MCF 10A (cell line): ENCODE data around the gene DENND2C. TPM values are rescaled to one million over a fixed set of nuclear protein-coding genes. Genes with fewer than 3 reads are reported as not detected.

Experiments
- BruUV-seq: library from RNA; stranded (reverse); fragments of 400-500 nt; replicated peaks from 2 replicates; lab custom pipeline; 2021; lab: Mats Ljungman, UMichigan
- CTCF ChIA-PET: fragments of 300-600 bp; sonication (Branson Sonifier 250); formaldehyde crosslinking; extraction: SDS; loops from one replicate; lab custom pipeline; 2021; ENCODE audit warnings: antibody characterized with exemption, inconsistent platforms; lab: Yijun Ruan, JAX
- POLR2A ChIA-PET: fragments of 300-600, 350-650 bp; sonication (Branson Sonifier 250); formaldehyde crosslinking; extraction: SDS; loops from one replicate; lab custom pipeline; 2020; ENCODE audit warnings: antibody characterized with exemption, inconsistent platforms; lab: Yijun Ruan, JAX
- DNase-seq: peaks from one replicate; pipeline ENCODE4 v3.0.0-alpha.2; 2018; ENCODE audit not compliant: unreplicated experiment
- H3K27ac Mint-ChIP-seq: one replicate; pipeline ENCODE4 v1.8.0; 2022; ENCODE audit warnings: mild to moderate bottlenecking, low read depth, mixed read lengths; ENCODE audit not compliant: unreplicated experiment
- H3K27me3 Mint-ChIP-seq: one replicate; pipeline ENCODE4 v1.8.0; 2022; ENCODE audit warnings: mixed read lengths; ENCODE audit not compliant: insufficient read depth, unreplicated experiment
- H3K36me3 Mint-ChIP-seq: one replicate; pipeline ENCODE4 v1.8.0; 2022; ENCODE audit warnings: mild to moderate bottlenecking, moderate library complexity, mixed read lengths; ENCODE audit not compliant: insufficient read depth, unreplicated experiment
- H3K4me1 Mint-ChIP-seq: one replicate; pipeline ENCODE4 v1.8.0; 2022; ENCODE audit warnings: mixed read lengths; ENCODE audit not compliant: insufficient read depth, unreplicated experiment
- H3K4me3 Mint-ChIP-seq: one replicate; pipeline ENCODE4 v1.8.0; 2022; ENCODE audit warnings: mild to moderate bottlenecking, moderate library complexity, mixed read lengths; ENCODE audit not compliant: unreplicated experiment
- H3K9me3 Mint-ChIP-seq: one replicate; pipeline ENCODE4 v1.8.0; 2022; ENCODE audit warnings: mixed read lengths; ENCODE audit not compliant: unreplicated experiment
- intact Hi-C: fragments of 100-400 bp; cut with micrococcal nuclease; formaldehyde crosslinking; loops from 2 replicates; pipeline ENCODE4 v1.14.1; 2022
- total RNA-seq: library from RNA; stranded (reverse); gene quantifications from 2 replicates; pipeline ENCODE4 v1.2.3, GENCODE V29; 2022
- TF ChIP-seq, protein P1 (sequence below): fragments of 200-600 bp; IDR thresholded peaks from one replicate; pipeline ENCODE4 v1.8.0; 2022; ENCODE audit warnings: antibody characterized with exemption, mild to moderate bottlenecking; ENCODE audit not compliant: unreplicated experiment

DENND2C gene
- total RNA-seq, 1 experiment from 2014 or later = 5.8 TPM

DNA sequence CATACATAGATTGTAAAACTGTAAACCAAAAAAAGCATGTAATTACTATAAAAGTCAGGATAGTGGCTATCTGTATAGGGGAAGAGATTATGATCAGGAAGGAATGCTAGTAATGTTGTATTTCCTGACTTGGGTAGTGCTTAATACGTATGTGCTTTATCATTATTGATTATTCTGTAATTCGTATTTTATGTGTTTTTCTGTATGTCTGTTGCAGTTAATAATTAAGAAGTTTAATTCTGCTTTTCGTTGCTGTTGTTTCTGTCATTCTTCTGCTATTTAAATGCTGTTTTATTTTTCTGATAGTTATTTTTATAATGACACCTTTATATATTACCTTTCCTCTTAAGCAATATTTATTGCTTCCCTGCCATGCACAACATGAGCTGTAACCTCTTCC, 129.6 kb downstream of the DENND2C start:
- Mint-ChIP-seq H3K27me3 (no peaks in the 10 kb centered on the region), H3K4me3 (no peak overlapping the region), H3K4me1 (no peaks in the 10 kb centered on the region), H3K36me3 (no peaks in the 10 kb centered on the region), H3K9me3 (no peaks in the 10 kb centered on the region), H3K27ac (no peak overlapping the region)
- CTCF ChIA-PET = no interaction called here
- no peak for DNase-seq
- intact Hi-C loops = no loop called here
- TF ChIP-seq, protein P1, sequence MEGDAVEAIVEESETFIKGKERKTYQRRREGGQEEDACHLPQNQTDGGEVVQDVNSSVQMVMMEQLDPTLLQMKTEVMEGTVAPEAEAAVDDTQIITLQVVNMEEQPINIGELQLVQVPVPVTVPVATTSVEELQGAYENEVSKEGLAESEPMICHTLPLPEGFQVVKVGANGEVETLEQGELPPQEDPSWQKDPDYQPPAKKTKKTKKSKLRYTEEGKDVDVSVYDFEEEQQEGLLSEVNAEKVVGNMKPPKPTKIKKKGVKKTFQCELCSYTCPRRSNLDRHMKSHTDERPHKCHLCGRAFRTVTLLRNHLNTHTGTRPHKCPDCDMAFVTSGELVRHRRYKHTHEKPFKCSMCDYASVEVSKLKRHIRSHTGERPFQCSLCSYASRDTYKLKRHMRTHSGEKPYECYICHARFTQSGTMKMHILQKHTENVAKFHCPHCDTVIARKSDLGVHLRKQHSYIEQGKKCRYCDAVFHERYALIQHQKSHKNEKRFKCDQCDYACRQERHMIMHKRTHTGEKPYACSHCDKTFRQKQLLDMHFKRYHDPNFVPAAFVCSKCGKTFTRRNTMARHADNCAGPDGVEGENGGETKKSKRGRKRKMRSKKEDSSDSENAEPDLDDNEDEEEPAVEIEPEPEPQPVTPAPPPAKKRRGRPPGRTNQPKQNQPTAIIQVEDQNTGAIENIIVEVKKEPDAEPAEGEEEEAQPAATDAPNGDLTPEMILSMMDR = no peak
- no TSS peak for BruUV-seq
- POLR2A ChIA-PET = interaction anchor here (1.0 kb wide), 1 partner anchor 30 kb away, joined by 3 read pairs; the partner anchor contains the start of gene TRIM33

DNA sequence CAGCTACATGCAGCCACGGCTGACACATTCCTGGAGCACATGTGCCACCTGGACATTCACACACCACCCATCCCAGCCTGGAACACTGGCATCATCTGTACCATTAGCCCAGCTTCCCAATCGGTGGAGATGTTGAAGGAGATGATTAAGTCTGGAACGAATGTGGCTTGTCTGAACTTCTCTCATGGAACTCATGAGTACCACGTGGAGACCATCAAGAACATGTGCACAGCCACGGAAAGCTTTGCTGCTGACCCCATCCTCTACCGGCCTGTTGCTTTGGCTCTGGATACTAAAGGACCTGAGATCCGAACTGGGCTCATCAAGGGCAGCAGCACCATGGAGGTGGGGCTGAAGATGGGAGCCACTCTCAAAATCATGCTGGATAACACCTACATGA, 133.8 kb downstream of the DENND2C start:
- POLR2A ChIA-PET = interaction anchor here (0.6 to 1.4 kb wide), 2 partner anchors 11 to 387 kb away, joined by 3 to 4 read pairs; no protein-coding TSS in a partner anchor
- Mint-ChIP-seq H3K4me3 (no peak overlapping the region), H3K9me3 (no peaks in the 10 kb centered on the region)

DNA sequence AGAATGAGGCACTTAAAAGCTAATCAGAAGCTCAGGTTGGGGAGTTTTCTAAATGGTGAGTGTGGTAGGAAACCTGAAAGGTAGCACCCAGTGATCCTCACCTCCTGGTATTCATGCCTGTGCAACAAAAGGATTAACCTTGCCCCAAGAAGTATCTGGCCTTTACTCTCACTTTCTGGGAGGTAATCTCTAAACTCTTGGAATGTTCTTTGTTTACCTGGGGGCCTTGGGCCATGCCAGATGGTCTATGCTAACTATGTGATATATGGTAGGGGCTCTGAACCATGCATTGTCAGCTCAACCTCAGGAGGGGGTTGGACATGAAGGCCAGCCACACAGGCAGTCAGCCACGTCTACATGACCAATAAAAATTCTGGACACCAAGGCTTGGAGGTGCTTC, 134.4 kb downstream of the DENND2C start:
- POLR2A ChIA-PET = interaction anchor here (1.4 kb wide), 1 partner anchor 10 kb away, joined by 4 read pairs; no protein-coding TSS in a partner anchor

More for the DNA sequence above, 133.8 kb downstream of the DENND2C start:
- CTCF ChIA-PET = interaction anchor here (0.7 kb wide), 1 partner anchor 19 kb away, joined by 4 read pairs; no protein-coding TSS in a partner anchor
- Mint-ChIP-seq H3K36me3 (no peaks in the 10 kb centered on the region), H3K27ac (no peak overlapping the region), H3K27me3 (no peaks in the 10 kb centered on the region), H3K4me1 (no peaks in the 10 kb centered on the region)
- DNase-seq = no peak
- no TSS peak for BruUV-seq
- intact Hi-C loops = no loop called here
- TF ChIP-seq, protein P1 = no peak

More for the DNA sequence above, 134.4 kb downstream of the DENND2C start:
- H3K9me3 Mint-ChIP-seq = no peaks in the 10 kb centered on the region
- H3K36me3 Mint-ChIP-seq = no peaks in the 10 kb centered on the region
- H3K27ac Mint-ChIP-seq = no peak overlapping the region
- CTCF ChIA-PET = interaction anchor here (0.6 to 0.8 kb wide), 5 partner anchors 18 to 527 kb away, joined by 3 to 4 read pairs (median 3); no protein-coding TSS in a partner anchor
- H3K27me3 Mint-ChIP-seq = no peaks in the 10 kb centered on the region
- no peaks in the 10 kb centered on the region for H3K4me1 Mint-ChIP-seq
- no peak overlapping the region for H3K4me3 Mint-ChIP-seq
- intact Hi-C loops = no loop called here
- TF ChIP-seq, protein P1 = no peak
- BruUV-seq = no TSS peak
- no peak for DNase-seq

Other genes with a start within 250 kb of the DENND2C start
- 33.2 and 38.3 TPM in 2 replicates for gene TRIM33, start 158.8 kb downstream of the DENND2C start, total RNA-seq
- gene BCAS2, start 88.4 kb downstream of the DENND2C start, total RNA-seq = 85.4 and 97.2 TPM in 2 replicates
- not detected in 2 replicates for gene AMPD1, start 25.5 kb upstream of the DENND2C start, total RNA-seq
- gene NRAS, start 46.7 kb upstream of the DENND2C start, total RNA-seq = 38.9 and 41.4 TPM in 2 replicates
- 535 and 580 TPM in 2 replicates for gene CSDE1, start 87.9 kb upstream of the DENND2C start, total RNA-seq
- 66.2 and 74.1 TPM in 2 replicates for gene SIKE1, start 110.6 kb upstream of the DENND2C start, total RNA-seq
- not detected in 2 replicates for gene SYCP1, start 184.8 kb upstream of the DENND2C start, total RNA-seq